Loucy (cell line): ENCODE data around the gene ARL4D.
A peak's percentile ranks its signal among the peaks of the same experiment; 100 is the strongest.

Experiments used
- H2AFZ ChIP-seq: fragments of 200-600 bp; sonication (generic); 2 replicates; pipeline ENCODE4 v1.6.0; 2016; ENCODE audit warnings: antibody characterized with exemption, mild to moderate bottlenecking, low read length, moderate library complexity
- H3F3A ChIP-seq: fragments of 200-600 bp; 2 replicates; pipeline ENCODE4 v1.6.0; 2016; ENCODE audit warnings: antibody characterized with exemption, low read depth, mild to moderate bottlenecking
- H3K27me3 ChIP-seq: fragments of 200-600 bp; sonication (generic); 2 replicates; pipeline ENCODE4 v1.6.1; 2014; ENCODE audit warnings: low read length, mild to moderate bottlenecking; ENCODE audit not compliant: insufficient read depth, poor library complexity, severe bottlenecking
- H3K36me3 ChIP-seq: fragments of 200-600 bp; sonication (generic); 2 replicates; pipeline ENCODE4 v1.6.1; 2016; ENCODE audit warnings: low read length; ENCODE audit not compliant: insufficient read depth
- H3K4me1 ChIP-seq: fragments of 200-600 bp; sonication (generic); 2 replicates; pipeline ENCODE4 v1.5.1; 2014; ENCODE audit warnings: low read length, mild to moderate bottlenecking; ENCODE audit not compliant: insufficient read depth, poor library complexity, severe bottlenecking
- H3K4me2 ChIP-seq: fragments of 200-600 bp; sonication (generic); 2 replicates; pipeline ENCODE4 v1.6.0; 2014; ENCODE audit warnings: antibody characterized with exemption, low read length, low read depth, mild to moderate bottlenecking; ENCODE audit not compliant: poor library complexity, severe bottlenecking
- H3K4me3 ChIP-seq: fragments of 200-600 bp; sonication (generic); 2 replicates; pipeline ENCODE4 v1.5.1; 2014; ENCODE audit warnings: low read length, mild to moderate bottlenecking, mixed read lengths; ENCODE audit not compliant: poor library complexity, severe bottlenecking
- H3K79me2 ChIP-seq: fragments of 200-600 bp; sonication (generic); 2 replicates; pipeline ENCODE4 v1.6.1; 2014; ENCODE audit warnings: low read length; ENCODE audit not compliant: insufficient read depth
- H3K9ac ChIP-seq: fragments of 200-600 bp; sonication (generic); 2 replicates; pipeline ENCODE4 v1.6.0; 2014; ENCODE audit warnings: mild to moderate bottlenecking, low read depth, low read length, moderate library complexity; ENCODE audit not compliant: poor library complexity, severe bottlenecking
- H3K9me2 ChIP-seq: fragments of 200-600 bp; sonication (generic); replicated peaks from 2 replicates; pipeline ENCODE4 v1.6.1; 2016; ENCODE audit warnings: low read depth, low read length, mixed read lengths
- H3K9me3 ChIP-seq: fragments of 200-600 bp; sonication (generic); 2 replicates; pipeline ENCODE4 v1.6.1; 2014; ENCODE audit warnings: mild to moderate bottlenecking, antibody characterized with exemption, low read length, low read depth; ENCODE audit not compliant: insufficient read depth
- H4K20me1 ChIP-seq: fragments of 200-600 bp; sonication (generic); 2 replicates; pipeline ENCODE4 v1.6.0; 2014; ENCODE audit warnings: antibody characterized with exemption, low read length, mild to moderate bottlenecking; ENCODE audit not compliant: insufficient read depth, poor library complexity, severe bottlenecking
- EZH2phosphoT487 ChIP-seq: fragments of 200-600 bp; IDR thresholded peaks from 2 replicates; pipeline ENCODE4 v1.6.1; 2018; ENCODE audit warnings: antibody characterized with exemption, mild to moderate bottlenecking, moderate library complexity, borderline replicate concordance
- TF ChIP-seq, protein P1 (sequence below): fragments of 200-600 bp; sonication (generic); conservative IDR thresholded peaks from 2 replicates; pipeline ENCODE4 v1.5.1; 2014; ENCODE audit warnings: mild to moderate bottlenecking, antibody characterized with exemption, low read length

Gene ARL4D

GRCh38 chr17:43396491-43397060, 2.2 kb upstream of the ARL4D start:
- peaks cover 27% of the 10 kb centered on the region for H3K4me1 ChIP-seq
- no peaks in the 10 kb centered on the region for H3K27me3 ChIP-seq
- 0 out of 2 replicates have a peak overlapping the region, but pooled peaks have one; percentile 54 for H2AFZ ChIP-seq

DNA sequence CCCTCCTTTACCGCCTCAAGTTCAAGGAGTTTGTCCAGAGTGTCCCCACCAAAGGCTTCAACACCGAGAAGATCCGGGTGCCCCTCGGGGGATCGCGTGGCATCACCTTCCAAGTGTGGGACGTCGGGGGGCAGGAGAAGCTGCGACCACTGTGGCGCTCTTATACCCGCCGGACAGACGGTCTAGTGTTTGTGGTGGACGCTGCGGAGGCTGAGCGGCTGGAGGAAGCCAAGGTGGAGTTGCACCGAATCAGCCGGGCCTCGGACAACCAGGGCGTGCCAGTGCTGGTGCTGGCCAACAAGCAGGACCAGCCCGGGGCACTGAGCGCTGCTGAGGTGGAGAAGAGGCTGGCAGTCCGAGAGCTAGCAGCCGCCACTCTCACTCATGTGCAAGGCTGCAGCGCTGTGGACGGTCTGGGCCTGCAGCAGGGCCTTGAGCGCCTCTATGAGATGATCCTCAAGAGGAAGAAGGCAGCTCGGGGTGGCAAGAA, 1.1 kb downstream of the ARL4D start:
- H3F3A ChIP-seq: no peaks in the 10 kb centered on the region
- H3K9me2 ChIP-seq: no peaks in the 10 kb centered on the region
- peak overlapping the region; percentile 78 for H3K9ac ChIP-seq
- no peaks in the 10 kb centered on the region for H4K20me1 ChIP-seq
- no peaks in the 10 kb centered on the region for H3K79me2 ChIP-seq
- H3K36me3 ChIP-seq: no peaks in the 10 kb centered on the region
- no peaks in the 10 kb centered on the region for H3K27me3 ChIP-seq
- peaks cover 23% of the 10 kb centered on the region for H3K4me1 ChIP-seq
- no peak overlapping the region for H2AFZ ChIP-seq
- TF ChIP-seq EZH2phosphoT487: no peak
- TF ChIP-seq, protein P1, sequence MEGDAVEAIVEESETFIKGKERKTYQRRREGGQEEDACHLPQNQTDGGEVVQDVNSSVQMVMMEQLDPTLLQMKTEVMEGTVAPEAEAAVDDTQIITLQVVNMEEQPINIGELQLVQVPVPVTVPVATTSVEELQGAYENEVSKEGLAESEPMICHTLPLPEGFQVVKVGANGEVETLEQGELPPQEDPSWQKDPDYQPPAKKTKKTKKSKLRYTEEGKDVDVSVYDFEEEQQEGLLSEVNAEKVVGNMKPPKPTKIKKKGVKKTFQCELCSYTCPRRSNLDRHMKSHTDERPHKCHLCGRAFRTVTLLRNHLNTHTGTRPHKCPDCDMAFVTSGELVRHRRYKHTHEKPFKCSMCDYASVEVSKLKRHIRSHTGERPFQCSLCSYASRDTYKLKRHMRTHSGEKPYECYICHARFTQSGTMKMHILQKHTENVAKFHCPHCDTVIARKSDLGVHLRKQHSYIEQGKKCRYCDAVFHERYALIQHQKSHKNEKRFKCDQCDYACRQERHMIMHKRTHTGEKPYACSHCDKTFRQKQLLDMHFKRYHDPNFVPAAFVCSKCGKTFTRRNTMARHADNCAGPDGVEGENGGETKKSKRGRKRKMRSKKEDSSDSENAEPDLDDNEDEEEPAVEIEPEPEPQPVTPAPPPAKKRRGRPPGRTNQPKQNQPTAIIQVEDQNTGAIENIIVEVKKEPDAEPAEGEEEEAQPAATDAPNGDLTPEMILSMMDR: no peak
- H3K9me3 ChIP-seq: no peaks in the 10 kb centered on the region
- peak overlapping the region; percentile 79 for H3K4me3 ChIP-seq
- H3K4me2 ChIP-seq: peak overlapping the region; percentile 96

More at GRCh38 chr17:43396491-43397060, 2.2 kb upstream of the ARL4D start:
- no peaks in the 10 kb centered on the region for H3F3A ChIP-seq
- TF ChIP-seq EZH2phosphoT487: no peak
- TF ChIP-seq, protein P1: no peak
- H3K79me2 ChIP-seq: no peaks in the 10 kb centered on the region
- no peak overlapping the region for H3K4me2 ChIP-seq
- H3K36me3 ChIP-seq: no peaks in the 10 kb centered on the region
- H3K9me2 ChIP-seq: no peaks in the 10 kb centered on the region
- H3K9ac ChIP-seq: no peak overlapping the region
- H3K9me3 ChIP-seq: no peaks in the 10 kb centered on the region
- H4K20me1 ChIP-seq: no peaks in the 10 kb centered on the region
- H3K4me3 ChIP-seq: no peak overlapping the region

DNA sequence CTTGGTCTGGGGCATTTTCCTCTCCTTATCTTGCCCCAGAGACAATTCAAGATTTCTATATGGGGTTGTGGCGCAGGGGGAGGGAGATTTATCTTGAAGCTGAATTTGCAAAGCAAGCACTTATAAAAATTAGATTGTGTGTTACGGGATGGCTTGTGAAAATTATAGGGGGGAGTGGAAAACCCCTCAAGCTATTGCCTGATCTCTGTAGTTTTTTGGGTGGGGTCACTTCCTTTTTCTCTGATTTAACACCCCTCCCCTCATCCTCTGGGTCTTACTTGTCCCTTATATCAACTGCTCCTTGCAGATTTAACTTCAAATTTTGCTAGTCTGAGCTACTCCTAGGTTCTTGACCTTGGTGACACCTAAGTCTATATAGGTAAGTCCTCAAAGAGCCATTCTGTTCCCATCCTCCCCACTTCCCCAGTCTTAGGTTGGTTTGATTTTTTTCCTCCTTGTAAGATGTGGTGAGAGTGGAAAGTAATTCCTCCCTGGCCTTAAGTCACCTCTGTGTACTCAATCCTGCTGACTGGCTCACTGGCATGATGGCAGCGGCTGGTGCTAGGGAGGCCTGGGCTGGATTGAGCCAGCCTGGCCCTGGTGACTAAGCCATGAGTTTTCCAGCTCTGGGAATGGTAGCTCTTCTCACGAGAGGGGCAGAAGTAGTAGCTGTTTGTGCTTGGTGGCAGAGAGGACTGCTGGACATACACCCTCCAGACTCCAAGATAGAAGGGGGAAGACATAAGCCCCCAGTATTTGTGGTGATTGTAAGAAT, 2.3 kb downstream of the ARL4D start:
- H3K9me3 ChIP-seq: no peaks in the 10 kb centered on the region

More for the DNA sequence above, 2.3 kb downstream of the ARL4D start:
- TF ChIP-seq, protein P1: no peak
- TF ChIP-seq EZH2phosphoT487: no peak
- H3K79me2 ChIP-seq: no peaks in the 10 kb centered on the region
- H3K9ac ChIP-seq: no peak overlapping the region
- H3K4me1 ChIP-seq: peaks cover 23% of the 10 kb centered on the region
- no peak overlapping the region for H2AFZ ChIP-seq
- no peak overlapping the region for H3K4me3 ChIP-seq
- no peaks in the 10 kb centered on the region for H3F3A ChIP-seq
- H3K27me3 ChIP-seq: no peaks in the 10 kb centered on the region
- H3K36me3 ChIP-seq: no peaks in the 10 kb centered on the region
- peak overlapping the region; percentile 27 for H3K4me2 ChIP-seq
- no peaks in the 10 kb centered on the region for H4K20me1 ChIP-seq
- no peaks in the 10 kb centered on the region for H3K9me2 ChIP-seq
